Right lobe of liver (tissue), 6 donors: ENCODE data around the gene CUL7. TPM values are rescaled to one million over a fixed set of nuclear protein-coding genes. Genes with fewer than 3 reads are reported as not detected.

ENCODE experiments used
- ATAC-seq, 4 donors: fragments of 200-7000 bp; cut with Tn5 transposase; one replicate each; pipeline ENCODE4 v1.9.1; 2020; ENCODE audit warnings: mild to moderate bottlenecking in 4 of 4, moderate library complexity in 4 of 4
- DNase-seq, 3 donors: peaks; one replicate each; pipeline ENCODE4 v3.0.0-alpha.2; 2020
- H3K27ac ChIP-seq, 3 donors: fragments of 200-600 bp; one replicate each; pipeline ENCODE4 v1.8.0; 2022
- H3K27me3 ChIP-seq, 2 donors: fragments of 200-600 bp; one replicate each; pipeline ENCODE4 v1.8.0; 2022
- H3K36me3 ChIP-seq, 4 donors: fragments of 200-600 bp; sonication (generic) in 1 of 4; one replicate each; pipeline versions ENCODE4 v1.5.1 to v1.8.0; 2017 to 2022; ENCODE audit warnings: control low read depth in 1 of 4
- H3K4me1 ChIP-seq, 4 donors: fragments of 200-600 bp; sonication (generic) in 1 of 4; one replicate each; pipeline versions ENCODE4 v1.5.1 to v1.8.0; 2017 to 2022; ENCODE audit warnings: control low read depth in 1 of 4
- H3K4me3 ChIP-seq, 3 donors: fragments of 200-600 bp; one replicate each; pipeline ENCODE4 v1.8.0; 2022
- H3K9me3 ChIP-seq, 4 donors: fragments of 200-600 bp; sonication (generic) in 1 of 4; one replicate each; pipeline versions ENCODE4 v1.5.1 to v1.8.0; 2017 to 2022; ENCODE audit warnings: control low read depth in 1 of 4
- CTCF ChIP-seq, 4 donors: fragments of 200-600 bp in 3 of 4; fragments of 450-650 bp in 1 of 4; IDR thresholded peaks; one replicate each; pipeline versions ENCODE4 v1.5.1 to v1.8.0; 2016 to 2022; ENCODE audit warnings: antibody characterized with exemption in 4 of 4, mild to moderate bottlenecking in 2 of 4
- POLR2A ChIP-seq: fragments of 450-650 bp; IDR thresholded peaks from one replicate; pipeline ENCODE4 v1.6.1; 2017; ENCODE audit warnings: antibody characterized with exemption, mild to moderate bottlenecking
- WGBS: methylation state at CpG from one replicate; pipeline ENCODE4 v1.1.6; 2018; ENCODE audit warnings: low coverage, low lambda C conversion rate; ENCODE audit not compliant: insufficient coverage; ENCODE audit errors: missing lambda C conversion rate; 5-methylcytosine and 5-hydroxymethylcytosine counted together
- intact Hi-C, 2 donors: fragments of 100-400 bp; cut with DNase I; formaldehyde crosslinking; loops; one replicate each; pipeline versions ENCODE4 v1.11.2 to v1.14.1; 2022
- long read RNA-seq: library from polyadenylated mRNA; unstranded; transcript quantifications from one replicate; pipeline ENCODE4 v2.0.0, GENCODE V29; 2019
- total RNA-seq, 6 experiments: library from RNA; depleted of rRNA in 2 of 6; stranded (reverse); fragments of >200 nt in 2 of 6; fragmentation: NEBNext Ultra II Directional in 3 of 6; extraction: Animal tissue kit (Norgen Biotek cat#: 25700) in 3 of 6; gene quantifications; one replicate each; pipeline versions ENCODE4 v1.1.0 to v1.2.4, GENCODE V29; 2016 to 2023
- donor health status: DM: no; HTN: yes; CAD: no.
- donor health status: DM: no; HTN: no; CAD: no.
- donor health status: DM: no; HTN: no; CAD: no.
- donor health status: DM: no; HTN: yes; CAD: no.
- donor health status: DM: no; HTN: yes; CAD: no.

The CUL7 gene
- 10 to 100 TPM in 1 of 6 experiments, 1 to 10 TPM in 5; 6.5 to 12.7 (median 8.8) TPM for total RNA-seq
- long read RNA-seq: 0 reads

GRCh38 chr6:43053545-43054205 is at the start of gene CUL7:
Gene CUL7 (minus strand): TSS chr6:43053851. CDS start chr6:43052788, 1,063 bp downstream.
- Histone ChIP-seq H3K27me3 (no peaks in the 10 kb centered on the region), H3K4me3 (peak within 1 kb of the TSS; percentile 66 to 94 (median 75)), H3K9me3 (no peaks in the 10 kb centered on the region), H3K36me3 (peaks cover 0 to 30% (median 9%) of the 10 kb centered on the region in 4 donors), H3K27ac (peak within 1 kb of the TSS; percentile 75 to 80 (median 79)), H3K4me1 (peaks cover 0 to 11% (median 4%) of the 10 kb centered on the region in 4 donors)
- peak; percentile 95 to 98 (median 98) for ATAC-seq
- intact Hi-C loops: no loop called here
- TF ChIP-seq CTCF (IDR thresholded peaks at IDR 0.05): no peak
- peak; percentile 86 for TF ChIP-seq POLR2A
- peak; percentile 94 to 96 (median 95) for DNase-seq
- 2% methylated on average over 11 of the region's 45 CpGs for WGBS

- WGBS: 53% methylated on average over 2 of the region's 4 CpGs
- H3K4me3 ChIP-seq: no peak overlapping the region
- ATAC-seq: no peak
- no peaks in the 10 kb centered on the region for H3K36me3 ChIP-seq
- no peak for TF ChIP-seq POLR2A
- TF ChIP-seq CTCF (IDR thresholded peaks at IDR 0.05): no peak
- no peaks in the 10 kb centered on the region for H3K9me3 ChIP-seq
- no peaks in the 10 kb centered on the region for H3K4me1 ChIP-seq
- no peak for DNase-seq
- no peak overlapping the region for H3K27ac ChIP-seq
- intact Hi-C loops: no loop called here
- H3K27me3 ChIP-seq: no peaks in the 10 kb centered on the region
Measured at GRCh38 chr6:43101497-43101896, 47.8 kb upstream of the CUL7 start.

DNA sequence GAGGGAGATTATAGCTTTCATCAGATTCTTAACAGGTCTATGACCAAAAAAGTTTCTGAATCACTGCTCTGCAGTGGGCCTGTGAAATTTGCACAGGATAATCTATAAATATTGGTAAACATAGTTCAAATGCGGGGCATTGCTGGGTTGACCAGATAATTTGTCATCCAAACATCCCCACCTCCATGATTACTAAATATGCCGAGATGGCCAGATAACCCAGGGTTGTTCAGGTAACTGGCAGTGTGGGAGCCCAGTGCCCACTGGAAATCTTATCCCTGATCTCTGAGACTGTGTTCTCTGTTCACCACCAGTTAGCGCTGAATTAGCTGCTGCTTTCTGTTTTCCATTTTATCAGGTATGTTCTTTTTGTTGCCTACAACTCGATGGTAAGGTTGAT is 43.9 kb upstream of the CUL7 start:
- DNase-seq: no peak
- H3K4me1 ChIP-seq: no peaks in the 10 kb centered on the region
- no peak for ATAC-seq
- H3K27me3 ChIP-seq: no peaks in the 10 kb centered on the region
- no peak overlapping the region for H3K27ac ChIP-seq
- no peaks in the 10 kb centered on the region for H3K9me3 ChIP-seq
- TF ChIP-seq POLR2A (no peak), CTCF (IDR thresholded peaks at IDR 0.05) (no peak)
- 90% methylated on average over 3 of the region's 4 CpGs for WGBS
- H3K4me3 ChIP-seq: no peak overlapping the region
- H3K36me3 ChIP-seq: no peaks in the 10 kb centered on the region
- intact Hi-C loops: no loop called here

DNA sequence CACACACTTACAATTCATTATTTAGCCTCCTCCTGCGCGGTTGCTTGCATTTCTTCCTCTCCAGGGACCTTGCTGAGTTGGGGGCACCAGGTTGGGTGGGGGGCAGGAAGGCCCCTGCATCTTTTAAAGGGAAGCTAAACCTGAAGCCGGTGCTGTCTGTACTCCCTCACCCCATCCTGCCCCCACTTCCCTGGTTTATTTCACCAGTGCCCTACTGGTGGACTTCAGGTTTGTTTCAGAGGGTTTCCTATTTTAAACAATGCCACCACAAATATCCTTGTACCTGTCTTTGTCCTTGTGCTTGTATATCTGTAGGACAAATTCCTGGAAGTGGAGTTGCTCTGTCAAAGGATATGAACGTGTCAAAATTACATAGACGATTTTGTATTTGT is 43.4 kb upstream of the CUL7 start:
- TF ChIP-seq CTCF (IDR thresholded peaks at IDR 0.05) (no peak), POLR2A (no peak)
- H3K4me3 ChIP-seq: no peak overlapping the region
- H3K9me3 ChIP-seq: no peaks in the 10 kb centered on the region
- WGBS: 64% methylated on average over 3 of the region's 5 CpGs
- no peaks in the 10 kb centered on the region for H3K27me3 ChIP-seq
- ATAC-seq (no peak), DNase-seq (no peak)
- intact Hi-C loops: no loop called here
- no peaks in the 10 kb centered on the region for H3K4me1 ChIP-seq
- H3K27ac ChIP-seq: no peak overlapping the region
- no peaks in the 10 kb centered on the region for H3K36me3 ChIP-seq
